PFSK-1 (cell line): Measurements from ENCODE around the gene SPINT3.

Experiments used
- POLR2AphosphoS5 ChIP-seq: IDR thresholded peaks from 2 replicates; pipeline ENCODE4 v1.6.1; 2012; ENCODE audit warnings: low read depth, mild to moderate bottlenecking, control low read depth, low read length, moderate library complexity
- REST ChIP-seq, 2 experiments: IDR thresholded peaks; 2 replicates each; pipeline versions ENCODE4 v1.6.1 to v1.8.0; 2011 to 2012; ENCODE audit warnings: low read depth in 2 of 2, low read length in 2 of 2, control low read depth in 1 of 2, inconsistent platforms in 1 of 2, mild to moderate bottlenecking in 1 of 2, moderate library complexity in 1 of 2; ENCODE audit not compliant: insufficient read depth in 1 of 2
- SIN3A ChIP-seq: IDR thresholded peaks from 2 replicates; pipeline ENCODE4 v1.6.1; 2012; ENCODE audit warnings: mild to moderate bottlenecking, low read length, moderate library complexity, borderline replicate concordance; ENCODE audit not compliant: insufficient read depth
- TAF1 ChIP-seq: IDR thresholded peaks from 2 replicates; pipeline ENCODE4 v1.6.1; 2012; ENCODE audit warnings: low read length, control low read depth, borderline replicate concordance; ENCODE audit not compliant: insufficient read depth

GRCh38 chr20:45484676-45485075 is 30.7 kb downstream of the SPINT3 start:
- TF ChIP-seq POLR2AphosphoS5 (no peak), TAF1 (no peak), SIN3A (no peak), REST (IDR thresholded peaks at IDR 0.05; ENCODE audit: insufficient read depth in 1 of 2, low read depth in 2 of 2, low read length in 2 of 2) (no peak)
